GM12878 (cell line): ENCODE measurements around the gene CYB5R2. TPM values are rescaled to one million over a fixed set of nuclear protein-coding genes. Genes with fewer than 3 reads are reported as not detected.

ENCODE experiments used
- POU2F2 ChIP-seq: IDR thresholded peaks from 3 replicates; pipeline ENCODE4 v1.6.1; 2011; ENCODE audit warnings: low read depth, mild to moderate bottlenecking, low read length, borderline replicate concordance
- SMC3 ChIP-seq: IDR thresholded peaks from 2 replicates; pipeline ENCODE4 v1.6.1; 2011; ENCODE audit warnings: low read length, improper control_type of control experiment, borderline replicate concordance
- ZNF592 ChIP-seq: fragments of 450-650 bp; IDR thresholded peaks from 2 replicates; pipeline ENCODE4 v1.6.1; 2017; ENCODE audit warnings: mild to moderate bottlenecking, moderate library complexity
- polyA plus RNA-seq, 11 experiments: library from polyadenylated mRNA; depleted of rRNA in 4 of 11; unstranded in 6 of 11; stranded (reverse) in 5 of 11; fragments of >200 nt; fragmentation: Nextera tagmentation in 4 of 11; fragmentation: Illumina TruSeq in 1 of 11; extraction: Ambion mirVana in 4 of 11; extraction: Trizol in 1 of 11; gene quantifications; 1 replicate in 1 of 11; 2 replicates in 10 of 11; pipeline versions ENCODE4 v1.2.1 to v1.2.3, GENCODE V29; 2011 to 2016; ENCODE audit warnings: inconsistent platforms in 2 of 11, missing spikeins in 2 of 11, low read depth in 1 of 11
- total RNA-seq, 4 experiments: library from RNA; depleted of rRNA in 3 of 4; stranded (reverse); fragments of >200 nt in 3 of 4; fragmentation: Illumina TruSeq in 1 of 4; extraction: Trizol in 1 of 4; gene quantifications; 2 replicates each; pipeline versions ENCODE4 v1.2.1 to v1.2.3, GENCODE V29; 2013 to 2021
- TF ChIP-seq, protein P1 (sequence below), 3 experiments: IDR thresholded peaks in 2 of 3; conservative IDR thresholded peaks in 1 of 3; 2 replicates each; pipeline ENCODE4 v1.5.1; 2011; ENCODE audit warnings: low read depth in 3 of 3, low read length in 3 of 3, mild to moderate bottlenecking in 3 of 3, control low read depth in 2 of 3, moderate library complexity in 2 of 3, inconsistent platforms in 1 of 3, mixed read lengths in 1 of 3; ENCODE audit not compliant: control insufficient read depth in 2 of 3, insufficient read depth in 1 of 3; ENCODE audit errors: extremely low read depth in 1 of 3
- TF ChIP-seq, protein P2 (sequence below): IDR thresholded peaks from 2 replicates; pipeline ENCODE4 v1.6.1; 2012; ENCODE audit warnings: low read depth, low read length, improper control_type of control experiment

CYB5R2 gene
- total and polyA plus RNA-seq, 10 of the 15 experiments (the other 5 are each of a cell fraction or from before 2014, with no cell fraction given), result 21.0 to 111 (median 70.4) TPM

DNA sequence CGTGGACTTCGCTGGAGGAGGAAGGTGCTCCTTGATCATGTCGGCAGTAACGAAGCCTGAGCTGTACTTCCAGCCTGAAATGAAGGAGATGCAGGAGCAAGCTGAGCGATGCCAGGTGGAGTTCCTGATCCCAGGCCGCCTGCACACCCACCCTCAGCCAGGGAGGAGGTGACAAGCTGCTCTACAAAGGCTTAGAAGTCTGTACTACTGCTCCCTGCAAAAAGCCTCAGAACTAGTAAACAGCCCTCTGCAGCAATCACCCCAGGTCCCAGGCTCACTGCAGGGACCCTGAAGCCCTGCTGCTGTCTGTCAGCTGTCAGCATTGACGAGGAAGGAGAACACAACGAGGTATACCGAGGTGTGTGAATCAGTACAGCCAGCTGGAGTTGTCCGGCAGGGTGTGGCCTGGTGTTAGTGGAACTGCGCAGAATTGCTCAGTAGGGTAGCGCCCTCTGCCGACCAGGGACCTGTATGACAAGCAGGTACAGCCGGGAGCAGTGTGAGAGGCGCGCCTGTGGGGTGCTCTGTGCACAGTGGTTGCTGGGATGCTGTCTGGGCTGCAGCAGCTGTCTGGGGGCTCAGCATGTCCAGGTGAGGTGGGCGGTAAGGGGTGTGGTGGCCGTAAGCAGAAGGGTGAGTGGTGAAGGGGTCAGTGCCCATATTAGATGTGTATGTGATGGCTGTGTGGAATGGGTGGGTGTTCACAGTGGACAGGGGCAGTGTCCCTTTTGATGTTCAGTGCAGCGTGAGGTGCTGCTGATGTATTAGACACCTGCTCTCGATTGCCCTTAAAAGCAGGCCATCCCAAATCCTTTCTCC is 7.6 kb downstream of the CYB5R2 start (continued):
- TF ChIP-seq ZNF592 (no peak), SMC3 (peak; percentile 91), POU2F2 (peak; percentile 72; the same call in 1 of the 3 replicates)
- TF ChIP-seq, protein P1, sequence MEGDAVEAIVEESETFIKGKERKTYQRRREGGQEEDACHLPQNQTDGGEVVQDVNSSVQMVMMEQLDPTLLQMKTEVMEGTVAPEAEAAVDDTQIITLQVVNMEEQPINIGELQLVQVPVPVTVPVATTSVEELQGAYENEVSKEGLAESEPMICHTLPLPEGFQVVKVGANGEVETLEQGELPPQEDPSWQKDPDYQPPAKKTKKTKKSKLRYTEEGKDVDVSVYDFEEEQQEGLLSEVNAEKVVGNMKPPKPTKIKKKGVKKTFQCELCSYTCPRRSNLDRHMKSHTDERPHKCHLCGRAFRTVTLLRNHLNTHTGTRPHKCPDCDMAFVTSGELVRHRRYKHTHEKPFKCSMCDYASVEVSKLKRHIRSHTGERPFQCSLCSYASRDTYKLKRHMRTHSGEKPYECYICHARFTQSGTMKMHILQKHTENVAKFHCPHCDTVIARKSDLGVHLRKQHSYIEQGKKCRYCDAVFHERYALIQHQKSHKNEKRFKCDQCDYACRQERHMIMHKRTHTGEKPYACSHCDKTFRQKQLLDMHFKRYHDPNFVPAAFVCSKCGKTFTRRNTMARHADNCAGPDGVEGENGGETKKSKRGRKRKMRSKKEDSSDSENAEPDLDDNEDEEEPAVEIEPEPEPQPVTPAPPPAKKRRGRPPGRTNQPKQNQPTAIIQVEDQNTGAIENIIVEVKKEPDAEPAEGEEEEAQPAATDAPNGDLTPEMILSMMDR (IDR thresholded peaks at IDR 0.05 in 2 of 3, conservative IDR thresholded peaks at IDR 0.05 in 1 of 3; ENCODE audit: control insufficient read depth in 2 of 3, extremely low read depth in 1 of 3, insufficient read depth in 1 of 3, low read depth in 3 of 3, low read length in 3 of 3), result peak; percentile 94 to 97 (median 96)
- TF ChIP-seq, protein P2, sequence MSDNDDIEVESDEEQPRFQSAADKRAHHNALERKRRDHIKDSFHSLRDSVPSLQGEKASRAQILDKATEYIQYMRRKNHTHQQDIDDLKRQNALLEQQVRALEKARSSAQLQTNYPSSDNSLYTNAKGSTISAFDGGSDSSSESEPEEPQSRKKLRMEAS, result 0 out of 2 replicates have a peak, but pooled peaks have one; percentile 33
